Mesodermal cell (in vitro differentiated cells): ENCODE data around the gene BIK.
"Not testable (repeated sequence)": the region's sequence is repeated elsewhere in the genome, so short reads cannot be mapped to it uniquely, and the experiment has no call there.

Source experiments
- H3K27ac ChIP-seq: 2 replicates; pipeline ENCODE4 v1.7.0; 2013; ENCODE audit warnings: mild to moderate bottlenecking, low read depth, low read length, moderate library complexity; ENCODE audit not compliant: severe bottlenecking
- H3K36me3 ChIP-seq: 2 replicates; pipeline ENCODE4 v1.7.1; 2013; ENCODE audit warnings: mild to moderate bottlenecking, low read length, moderate library complexity; ENCODE audit not compliant: control insufficient read depth, insufficient read depth
- H3K4me1 ChIP-seq: one replicate; pipeline ENCODE4 v1.7.1; 2013; ENCODE audit warnings: mild to moderate bottlenecking, low read length; ENCODE audit not compliant: insufficient read depth, control insufficient read depth, poor library complexity, severe bottlenecking
- H3K4me3 ChIP-seq: 2 replicates; pipeline ENCODE4 v1.7.0; 2013; ENCODE audit warnings: low read length, control low read depth, mild to moderate bottlenecking; ENCODE audit not compliant: insufficient read depth, poor library complexity, severe bottlenecking; ENCODE audit errors: extremely low read depth
- H3K9me3 ChIP-seq: 2 replicates; pipeline ENCODE4 v1.7.1; 2013; ENCODE audit warnings: mild to moderate bottlenecking, low read length, moderate library complexity; ENCODE audit not compliant: control insufficient read depth
- WGBS, 2 experiments: methylation state at CpG; one replicate each; pipeline ENCODE4 v1.1.5; 2013; ENCODE audit warnings: missing lambda C conversion rate in 2 of 2; ENCODE audit not compliant: insufficient coverage in 2 of 2; 5-methylcytosine and 5-hydroxymethylcytosine counted together

The BIK gene

DNA sequence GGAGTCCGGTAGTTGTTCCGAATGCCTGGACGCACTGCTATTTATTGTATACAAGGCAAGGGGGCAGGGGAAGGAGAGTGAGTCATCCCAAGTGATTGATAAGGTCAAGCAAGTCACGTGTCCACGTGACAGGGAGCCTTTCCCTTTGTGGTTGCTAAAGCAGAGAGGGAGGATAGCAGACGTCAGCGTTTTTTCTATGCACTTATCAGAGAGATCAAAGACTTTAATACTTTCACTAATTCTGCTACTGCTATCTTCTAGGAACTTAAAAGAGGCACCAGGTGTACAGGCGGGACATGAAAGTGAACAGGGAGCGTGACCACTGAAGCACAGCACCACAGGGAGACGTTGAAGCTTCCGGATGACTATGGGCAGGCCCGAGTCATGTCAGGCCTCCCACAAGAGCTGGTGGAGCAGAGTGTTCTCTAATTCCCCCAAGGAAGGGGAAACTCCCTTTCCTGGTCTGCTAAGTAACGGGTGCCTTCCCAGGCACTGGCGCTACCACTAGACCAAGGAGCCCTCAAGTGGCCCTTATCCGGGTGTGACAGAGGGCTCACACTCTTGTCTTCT is 6.4 kb upstream of the BIK start:
- peak overlapping the region; percentile 88 for H3K27ac ChIP-seq
- not testable (repeated sequence) for H3K4me3 ChIP-seq
- WGBS, 2 experiments: 57 to 60% methylated on average over 10 to 14 of the region's 15 CpGs

DNA sequence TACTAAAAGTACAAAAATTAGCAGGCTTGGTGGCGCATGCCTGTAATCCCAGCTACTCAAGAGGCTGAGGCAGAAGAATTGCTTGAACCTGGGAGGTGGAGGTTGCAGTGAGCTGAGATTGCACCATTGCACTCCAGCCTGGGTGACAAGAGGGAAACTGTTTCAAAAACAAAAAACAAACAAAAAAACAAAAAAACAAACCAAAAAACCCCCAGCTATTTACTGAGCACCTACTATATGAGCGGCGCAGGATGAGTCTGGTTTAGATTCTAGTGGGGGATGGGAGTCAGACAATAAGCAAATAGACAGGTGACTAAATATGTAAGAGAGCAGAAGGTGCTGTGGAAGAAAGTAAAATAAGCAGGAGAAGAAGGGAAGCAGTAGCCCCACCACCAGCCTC is 5.6 kb upstream of the BIK start:
- H3K9me3 ChIP-seq, H3K36me3 ChIP-seq, H3K27ac ChIP-seq, H3K4me3 ChIP-seq: not testable (repeated sequence)
- 90 to 93% methylated on average over 2 of the region's 3 CpGs for WGBS, 2 experiments
- peaks cover 26% of the 10 kb centered on the region for H3K4me1 ChIP-seq

More for the DNA sequence above, 6.4 kb upstream of the BIK start:
- H3K4me1 ChIP-seq: peaks cover 23% of the 10 kb centered on the region
- H3K9me3 ChIP-seq, H3K36me3 ChIP-seq: not testable (repeated sequence)

DNA sequence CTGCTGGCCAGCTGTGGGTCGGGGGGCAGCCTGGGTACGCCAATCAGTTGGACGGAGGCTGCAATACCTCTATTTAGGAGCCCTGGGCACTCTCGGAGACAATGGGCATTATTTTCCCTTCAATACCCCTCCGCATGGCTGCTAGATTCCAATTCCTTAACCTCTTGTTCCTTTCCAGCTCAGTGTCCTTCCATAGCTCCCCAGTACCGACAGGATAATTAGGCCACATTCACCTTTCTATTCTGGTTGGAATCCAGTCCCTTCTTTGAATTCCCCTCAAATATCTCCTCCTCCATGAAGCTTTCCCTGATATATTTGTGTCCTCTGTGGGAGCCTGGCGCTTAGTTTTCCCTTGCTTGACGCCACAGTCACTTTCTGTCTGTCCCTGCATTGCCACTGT is 4.2 kb upstream of the BIK start:
- WGBS, 2 experiments: 96 to 98% methylated on average over 6 of the region's 8 CpGs
- Histone ChIP-seq H3K4me3 (no peak overlapping the region), H3K9me3 (no peaks in the 10 kb centered on the region), H3K27ac (no peak overlapping the region), H3K36me3 (no peaks in the 10 kb centered on the region), H3K4me1 (peaks cover 25% of the 10 kb centered on the region)

DNA sequence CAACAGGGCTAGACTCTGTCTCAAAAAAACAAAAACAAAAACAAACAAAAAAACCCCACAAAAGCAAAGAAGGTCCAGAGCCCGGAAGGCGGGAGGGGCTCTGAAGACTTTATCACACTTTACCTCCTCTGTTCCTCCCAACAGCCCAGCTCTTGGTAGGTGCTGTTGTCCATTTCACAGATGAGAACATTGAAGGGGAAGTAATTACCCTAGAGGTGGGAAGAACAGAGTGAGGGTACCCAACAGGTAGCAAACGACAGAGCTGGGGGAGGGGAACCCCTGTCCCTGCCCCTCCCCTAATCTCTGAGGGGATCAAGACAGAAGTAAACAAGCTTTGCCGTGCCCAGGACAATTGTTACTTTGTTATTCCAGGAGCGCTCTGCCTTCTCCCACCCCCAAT is 1.0 kb upstream of the BIK start:
- H3K36me3 ChIP-seq: no peaks in the 10 kb centered on the region
- H3K27ac ChIP-seq: no peak overlapping the region
- 53% methylated on average over 3 of the region's 5 CpGs; no CpG with 5 or more reads in 1 of the 2 experiments for WGBS, 2 experiments
- H3K4me1 ChIP-seq: peaks cover 13% of the 10 kb centered on the region
- no peaks in the 10 kb centered on the region for H3K9me3 ChIP-seq
- no peak overlapping the region for H3K4me3 ChIP-seq

DNA sequence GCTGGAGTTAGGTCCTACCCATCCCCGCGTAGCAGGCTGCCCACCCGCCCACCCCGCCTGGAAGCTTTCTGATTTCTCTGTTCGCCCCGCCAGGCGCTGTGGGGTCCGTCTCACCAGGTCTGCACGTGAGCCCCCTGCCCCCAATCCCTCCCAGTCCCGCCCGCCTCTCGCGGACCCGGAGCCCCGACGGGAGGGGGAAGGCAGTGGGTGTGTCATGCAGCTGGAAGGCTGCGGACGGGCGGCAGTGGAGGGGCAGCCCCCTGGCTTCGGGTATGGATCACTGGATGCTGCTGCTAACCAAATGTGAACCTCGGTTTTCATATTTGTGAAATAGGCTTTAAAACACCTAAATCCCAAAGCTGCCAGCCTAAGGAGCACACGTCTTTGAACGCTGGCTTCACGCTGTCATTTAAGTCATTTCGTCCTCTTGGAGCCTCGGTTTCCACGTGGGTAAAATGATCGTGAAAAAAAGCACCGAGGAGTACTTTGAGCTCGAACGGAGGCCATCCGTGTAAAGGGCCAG is 568 bp upstream of the BIK start:
- no peak overlapping the region for H3K27ac ChIP-seq

DNA sequence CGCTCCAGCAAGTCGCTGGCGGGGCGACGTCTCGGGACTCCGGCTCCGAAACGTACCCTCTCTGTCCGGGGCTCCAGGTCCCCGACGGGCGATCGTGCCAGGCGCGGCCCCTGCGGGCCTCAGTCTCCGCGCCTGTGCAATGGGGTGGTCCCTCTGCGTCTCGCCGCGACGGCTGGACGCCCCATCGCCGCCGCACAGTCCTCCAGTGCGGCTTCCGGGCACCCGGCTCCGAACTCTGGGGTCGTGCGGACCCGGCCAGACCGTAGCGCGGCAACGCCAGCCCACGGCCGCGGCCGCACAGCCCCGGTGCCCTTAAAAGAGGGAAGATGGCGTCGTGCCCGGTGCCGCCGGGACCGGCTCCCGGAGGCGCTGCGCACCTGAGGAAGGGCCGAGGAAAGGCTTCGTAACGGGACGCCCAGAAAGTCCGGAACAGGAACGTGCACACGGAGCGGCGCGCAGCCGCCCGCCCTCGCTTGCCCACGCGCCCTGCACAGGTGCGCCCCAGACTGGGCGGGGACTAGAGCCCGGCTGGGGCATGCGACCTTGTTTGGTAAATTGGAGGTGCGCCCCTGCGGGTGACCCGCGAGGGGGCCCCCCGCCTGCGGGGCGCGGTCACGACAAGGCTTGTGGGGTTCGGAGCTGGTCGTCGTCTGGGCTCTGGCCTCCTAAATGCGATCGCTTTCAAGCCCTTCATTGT is 525 bp downstream of the BIK start:
- Histone ChIP-seq H3K27ac (no peak overlapping the region), H3K36me3 (no peaks in the 10 kb centered on the region), H3K4me1 (peaks cover 13% of the 10 kb centered on the region), H3K4me3 (peak overlapping the region; percentile 53), H3K9me3 (no peaks in the 10 kb centered on the region)
- 2 to 3% methylated on average over 55 to 85 of the region's 86 CpGs for WGBS, 2 experiments

More for the DNA sequence above, 568 bp upstream of the BIK start:
- 1 to 2% methylated on average over 16 to 19 of the region's 32 CpGs for WGBS, 2 experiments
- Histone ChIP-seq H3K4me1 (peaks cover 13% of the 10 kb centered on the region), H3K36me3 (no peaks in the 10 kb centered on the region), H3K4me3 (peak overlapping the region; percentile 53), H3K9me3 (no peaks in the 10 kb centered on the region)

DNA sequence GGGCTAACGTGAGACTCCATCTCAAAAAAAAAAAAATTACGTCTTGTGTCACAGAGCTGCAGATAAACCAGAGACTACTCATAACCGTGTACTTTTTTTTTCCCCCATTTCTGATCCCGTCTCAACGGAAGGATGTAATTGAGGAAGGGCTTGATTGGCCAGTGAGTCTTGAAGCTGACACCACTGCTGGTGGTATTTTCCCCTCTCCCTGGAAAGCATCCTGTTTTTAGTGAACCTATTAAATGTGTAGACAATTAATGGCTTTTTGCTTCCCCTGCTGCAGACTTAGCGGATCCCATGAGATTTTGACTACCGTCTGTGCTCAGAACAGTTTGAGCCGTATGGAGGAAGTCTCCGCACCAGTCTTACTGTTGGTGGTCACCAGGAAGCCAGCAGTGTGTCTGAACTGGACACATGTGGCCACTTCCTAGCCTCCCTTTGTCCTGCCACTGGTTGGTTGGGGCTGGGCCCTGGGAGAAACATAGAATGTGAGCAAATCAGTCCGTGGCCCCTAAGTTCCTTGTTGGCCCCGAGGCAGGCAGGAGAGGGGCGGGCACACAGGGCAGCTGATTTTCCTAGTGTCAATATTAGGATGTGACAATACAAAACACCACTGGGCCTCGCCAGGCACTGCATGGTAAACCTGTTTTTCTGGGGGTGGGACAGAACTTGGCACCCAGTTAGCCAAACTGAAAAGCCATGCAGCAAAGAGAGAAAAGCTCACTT is 3.1 kb downstream of the BIK start:
- H3K9me3 ChIP-seq: no peaks in the 10 kb centered on the region
- WGBS, 2 experiments: 85 to 93% methylated on average over 7 to 8 of the region's 13 CpGs
- no peaks in the 10 kb centered on the region for H3K36me3 ChIP-seq
- no peak overlapping the region for H3K27ac ChIP-seq
- peaks cover 13% of the 10 kb centered on the region for H3K4me1 ChIP-seq
- no peak overlapping the region for H3K4me3 ChIP-seq

DNA sequence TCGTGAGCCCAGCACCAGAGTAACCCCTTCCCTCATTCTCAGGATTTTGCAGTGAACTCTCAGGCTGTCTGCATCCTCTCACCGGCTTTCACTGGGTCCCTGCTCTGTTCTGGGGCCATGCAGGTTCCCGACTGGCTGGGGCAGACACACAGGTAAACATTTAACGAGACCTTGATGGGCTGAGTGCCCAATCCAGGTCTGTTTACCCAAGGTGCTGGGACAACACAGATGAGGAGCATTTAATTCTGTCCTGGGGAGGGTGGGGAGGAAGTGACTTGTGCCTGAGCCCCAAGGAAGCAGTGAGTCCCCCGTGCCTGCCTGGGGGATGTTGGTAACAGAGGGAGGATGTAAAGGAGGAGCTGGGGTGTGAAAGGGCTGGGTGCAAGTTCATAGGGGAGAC is 4.4 kb downstream of the BIK start:
- Histone ChIP-seq H3K4me3 (no peak overlapping the region), H3K27ac (no peak overlapping the region), H3K36me3 (no peaks in the 10 kb centered on the region), H3K9me3 (no peaks in the 10 kb centered on the region), H3K4me1 (peaks cover 10% of the 10 kb centered on the region)
- 79 to 82% methylated on average over 4 to 5 of the region's 5 CpGs for WGBS, 2 experiments

DNA sequence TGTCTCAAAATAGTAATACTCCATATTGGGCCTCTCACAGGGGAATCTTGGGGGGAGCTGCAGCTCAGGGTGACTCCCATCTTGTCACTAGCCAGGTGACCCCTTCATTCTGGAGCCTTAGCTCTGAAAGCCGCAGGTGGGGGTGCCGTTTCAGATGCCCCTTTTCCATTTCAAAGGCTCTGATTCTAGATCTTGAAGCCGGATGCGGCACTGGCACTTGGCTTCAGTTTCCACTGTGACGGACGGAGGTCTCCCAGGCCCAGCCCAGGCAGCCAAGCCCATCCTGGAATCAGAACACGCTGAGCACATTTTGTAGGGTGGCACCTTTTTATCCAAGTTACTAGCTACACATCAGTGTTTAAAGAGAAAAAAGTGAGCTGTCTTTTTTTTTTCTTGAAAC is 6.4 kb downstream of the BIK start:
- H3K36me3 ChIP-seq: no peaks in the 10 kb centered on the region
- H3K9me3 ChIP-seq: no peaks in the 10 kb centered on the region
- no peak overlapping the region for H3K27ac ChIP-seq
- peaks cover 4% of the 10 kb centered on the region for H3K4me1 ChIP-seq
- 92 to 100% methylated on average over 6 of the region's 7 CpGs for WGBS, 2 experiments
- H3K4me3 ChIP-seq: no peak overlapping the region

DNA sequence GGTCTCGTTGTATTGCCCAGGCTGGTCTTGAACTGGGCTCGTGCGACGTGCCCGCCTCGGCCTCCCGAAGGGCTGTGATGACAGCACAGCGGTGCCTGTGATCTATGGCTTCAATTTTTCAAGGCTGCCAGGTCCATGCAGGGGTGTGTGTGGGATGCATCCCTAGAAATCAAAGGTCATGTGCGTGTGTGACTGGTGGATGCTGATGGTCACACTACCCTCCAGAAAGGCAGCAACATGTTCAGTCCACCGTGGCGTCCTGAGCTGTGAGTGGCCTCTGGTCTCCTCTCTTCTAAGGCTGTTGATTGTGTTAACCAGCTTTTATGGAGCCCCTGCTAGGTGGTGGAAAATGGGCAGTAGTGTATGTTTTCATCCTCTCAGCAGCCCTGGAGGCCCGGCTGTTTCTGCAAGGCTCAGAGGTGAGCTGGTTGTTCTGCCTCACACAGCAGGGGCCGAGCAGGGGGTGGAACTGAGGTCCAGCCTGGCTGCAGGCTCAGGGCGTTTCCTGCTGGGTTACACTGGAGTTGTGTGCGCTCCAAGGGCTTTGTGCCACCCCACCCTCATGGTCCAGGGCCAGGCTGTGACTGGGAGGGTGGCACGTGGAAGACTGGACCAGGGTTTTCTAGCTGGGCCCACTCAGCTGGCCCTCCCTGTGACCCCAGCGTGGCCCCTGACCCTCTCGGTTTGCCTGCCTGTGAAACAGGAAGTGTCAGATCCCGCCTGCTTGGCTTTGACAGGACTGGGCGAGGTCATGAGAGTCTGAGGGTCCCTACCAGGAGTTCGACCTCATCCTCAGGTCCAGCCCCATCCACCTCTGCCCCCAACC is 7.7 kb downstream of the BIK start:
- 80 to 83% methylated on average over 18 to 19 of the region's 21 CpGs for WGBS, 2 experiments

More for the DNA sequence above, 7.7 kb downstream of the BIK start:
- H3K27ac ChIP-seq: no peak overlapping the region
- H3K36me3 ChIP-seq: no peaks in the 10 kb centered on the region
- H3K4me1 ChIP-seq: peaks cover 4% of the 10 kb centered on the region
- H3K4me3 ChIP-seq: no peak overlapping the region
- no peaks in the 10 kb centered on the region for H3K9me3 ChIP-seq
